ENCODE data around the gene UBE2K. TPM values are rescaled to one million over a fixed set of nuclear protein-coding genes. Genes with fewer than 3 reads are reported as not detected.
"Not testable (repeated sequence)": the region's sequence is repeated elsewhere in the genome, so short reads cannot be mapped to it uniquely, and the experiment has no call there.

Gene UBE2K, protein sequence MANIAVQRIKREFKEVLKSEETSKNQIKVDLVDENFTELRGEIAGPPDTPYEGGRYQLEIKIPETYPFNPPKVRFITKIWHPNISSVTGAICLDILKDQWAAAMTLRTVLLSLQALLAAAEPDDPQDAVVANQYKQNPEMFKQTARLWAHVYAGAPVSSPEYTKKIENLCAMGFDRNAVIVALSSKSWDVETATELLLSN
- 29.3 and 33.4 TPM in 2 replicates for total RNA-seq (2014; rRNA removed; shearing (Covaris generic))
- 20.3 and 26.2 TPM in 2 replicates for polyA plus RNA-seq (2014; cell fraction: nucleus; rRNA removed)

DNA sequence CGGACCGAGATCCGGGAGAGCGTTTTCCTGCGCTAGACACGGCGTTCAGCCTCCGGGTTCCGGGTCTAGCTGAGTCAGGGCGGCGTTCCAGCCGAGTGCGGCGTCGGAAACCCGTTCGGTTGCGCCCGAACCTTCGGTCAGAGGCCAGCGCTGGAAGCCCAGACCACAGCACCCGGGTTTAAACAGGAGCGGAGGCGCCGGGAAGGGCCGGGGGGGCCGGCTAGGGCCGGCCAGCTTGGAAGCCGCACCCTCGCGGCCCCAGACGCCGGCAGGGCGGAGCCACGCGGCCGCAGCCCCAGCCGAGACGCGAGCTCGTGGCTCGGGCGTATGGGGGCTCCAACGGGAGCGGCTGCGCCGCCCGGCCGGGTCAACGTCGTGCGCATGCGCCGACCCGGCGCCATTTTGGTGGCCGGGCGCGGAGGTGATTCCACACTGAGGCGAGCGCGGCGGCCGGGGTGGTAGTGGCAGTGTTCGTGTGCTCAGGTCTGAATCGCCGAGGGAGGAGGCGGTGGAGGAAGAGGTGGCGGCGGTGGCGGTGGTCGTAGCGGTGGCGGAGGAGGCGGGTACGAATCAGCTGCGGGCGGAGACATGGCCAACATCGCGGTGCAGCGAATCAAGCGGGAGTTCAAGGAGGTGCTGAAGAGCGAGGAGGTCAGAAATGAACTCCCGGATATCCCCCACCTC lies at the start of gene UBE2K:
Gene UBE2K (plus strand): TSS at position 397 of the 684 bp plus-strand sequence. CDS start 192 bp downstream, at position 589.
- DNase-seq (ENCODE audit: extremely low read depth, low read depth), result peak; percentile 82

DNA sequence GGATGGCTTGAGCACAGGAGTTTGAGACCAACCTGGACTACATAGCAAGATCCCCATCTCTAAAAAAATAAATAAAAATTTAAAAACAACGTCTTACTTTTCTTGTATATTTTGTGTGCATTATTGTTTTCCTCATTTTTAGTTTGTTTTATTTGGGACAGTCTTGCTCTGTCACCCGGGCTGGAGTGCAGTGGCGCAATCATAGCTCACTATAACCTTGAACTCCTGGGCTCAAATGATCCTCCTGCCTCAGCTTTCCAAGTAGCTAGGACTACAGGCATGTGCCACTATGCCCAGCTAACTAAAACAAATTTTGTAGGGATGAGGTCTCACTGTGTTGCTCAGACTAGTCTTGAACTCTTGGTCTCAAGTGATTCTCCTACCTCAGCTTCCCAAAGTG lies 49.7 kb upstream of the UBE2K start:
- DNase-seq (ENCODE audit: extremely low read depth, low read depth), result no peak

DNA sequence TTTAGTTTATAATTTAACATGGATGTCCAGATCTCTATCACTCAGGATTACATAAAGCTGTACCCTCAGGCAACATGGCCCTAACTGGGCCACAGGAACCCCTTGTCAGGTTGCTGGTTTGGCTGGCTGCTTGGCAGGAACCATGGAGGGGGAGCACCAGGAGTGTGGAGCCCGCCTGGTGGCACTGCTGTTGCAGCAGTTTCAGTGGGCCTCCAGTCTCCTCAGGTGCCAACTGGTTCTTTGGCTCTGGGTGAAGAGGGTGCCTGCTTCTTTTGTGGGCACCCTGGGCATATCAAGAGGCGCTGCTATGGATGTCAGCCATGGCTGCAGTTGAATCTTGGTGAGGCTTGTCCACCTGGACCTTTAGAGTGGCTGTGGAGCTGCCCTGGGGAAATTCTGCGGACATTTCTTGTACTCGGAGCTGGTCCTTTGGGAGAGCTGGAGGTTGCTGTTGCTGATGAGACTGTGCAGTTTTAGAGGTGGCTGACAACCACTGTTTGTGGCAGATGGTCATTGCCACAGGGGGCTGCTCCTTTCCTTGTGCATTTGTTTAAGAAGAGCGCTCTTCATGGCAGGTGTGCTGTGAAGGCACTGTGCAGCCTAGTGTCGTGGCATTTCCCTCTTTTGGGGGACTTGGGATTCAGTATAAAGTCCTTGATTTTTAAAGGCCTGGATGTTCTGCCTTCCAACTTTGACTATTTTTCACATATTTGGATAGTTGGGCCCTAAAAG lies 48.9 kb upstream of the UBE2K start:
- no peak for DNase-seq (ENCODE audit: extremely low read depth, low read depth)

DNA sequence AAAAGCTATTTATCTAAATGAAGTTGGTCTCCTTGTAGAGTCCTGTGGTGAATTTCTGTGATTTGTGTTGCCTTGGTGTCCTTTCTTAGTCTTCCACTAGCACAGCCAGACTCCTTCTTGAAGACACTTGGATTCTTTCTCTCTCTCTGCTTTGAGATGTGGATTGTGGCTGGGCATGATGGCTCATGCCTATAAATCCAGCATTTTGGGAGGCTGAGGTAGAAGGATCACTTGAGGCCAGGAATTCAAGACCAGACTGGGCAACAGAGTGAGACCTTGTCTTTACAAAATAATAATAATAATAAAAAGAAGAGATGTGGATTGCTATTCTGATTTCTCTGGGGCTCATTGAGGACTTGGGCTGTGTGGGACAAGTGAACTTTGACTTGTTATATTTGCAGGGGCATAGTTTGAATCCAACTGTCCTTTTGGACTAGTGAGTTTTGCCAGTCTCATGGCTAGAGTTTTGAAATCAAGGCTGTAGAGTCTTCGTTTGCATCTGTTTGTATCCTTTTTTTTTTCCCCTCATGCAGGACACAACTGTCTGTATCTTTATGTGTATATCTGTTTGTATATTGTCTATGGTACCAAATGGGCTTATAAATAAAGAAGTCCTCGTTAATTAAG lies 48.2 kb upstream of the UBE2K start:
- DNase-seq (ENCODE audit: extremely low read depth, low read depth), result no peak

DNA sequence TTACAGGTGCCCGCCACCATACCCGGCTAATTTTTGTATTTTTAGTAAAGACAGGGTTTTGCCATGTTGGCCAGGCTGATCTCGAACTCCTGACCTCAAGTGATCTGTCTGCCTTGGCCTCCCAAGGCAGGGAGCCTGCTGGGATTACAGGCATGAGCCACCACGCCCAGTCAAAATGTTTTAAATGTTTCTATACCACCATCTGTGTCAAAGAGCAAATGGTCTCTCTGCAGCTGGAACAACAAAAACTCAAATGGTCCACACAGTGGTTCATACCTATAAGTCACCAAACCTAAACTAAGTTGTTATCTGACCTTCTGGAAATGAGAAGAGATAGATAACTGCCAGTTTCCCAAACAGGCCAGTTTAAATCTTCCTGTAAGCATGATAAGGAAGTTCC lies 46.4 kb upstream of the UBE2K start:
- DNase-seq (ENCODE audit: extremely low read depth, low read depth), result not testable (repeated sequence)

DNA sequence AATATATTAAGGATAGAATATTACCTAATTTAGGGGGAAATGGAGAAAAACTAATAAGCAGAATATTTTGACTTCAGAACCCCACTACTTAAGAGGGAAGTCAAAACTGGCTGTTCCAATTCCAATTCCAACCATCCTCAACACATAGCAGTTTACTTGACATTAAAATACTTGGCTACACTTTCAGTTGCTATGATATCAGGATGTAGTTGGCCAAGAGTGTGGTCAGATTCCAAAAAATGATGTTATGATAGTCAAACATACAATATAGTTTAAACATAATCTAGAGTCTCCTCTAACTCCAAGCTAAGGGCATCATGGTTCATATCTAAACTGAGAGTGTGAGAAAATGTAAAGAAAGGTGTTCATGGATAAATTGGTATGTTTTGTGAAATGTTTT lies 42.7 kb upstream of the UBE2K start:
- DNase-seq (ENCODE audit: extremely low read depth, low read depth), result no peak

DNA sequence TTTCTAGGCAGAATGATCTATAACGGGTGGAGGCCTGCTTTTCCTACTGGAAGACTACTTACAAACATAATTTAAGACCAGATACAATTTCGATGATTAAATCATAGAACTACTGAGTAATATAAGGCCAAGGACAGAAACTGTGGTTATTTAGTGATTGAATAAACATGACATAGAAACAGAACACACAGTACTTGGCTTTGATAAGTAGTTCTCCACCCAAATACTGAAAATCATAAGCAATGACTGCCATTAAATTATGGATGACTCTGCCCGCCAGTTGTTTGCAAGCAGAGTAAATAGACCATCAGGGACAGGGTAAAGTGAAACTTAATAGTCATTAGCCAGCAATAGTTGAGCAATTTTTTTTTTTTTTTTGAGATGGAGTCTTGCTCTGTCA lies 42.1 kb upstream of the UBE2K start:
- no peak for DNase-seq (ENCODE audit: extremely low read depth, low read depth)

DNA sequence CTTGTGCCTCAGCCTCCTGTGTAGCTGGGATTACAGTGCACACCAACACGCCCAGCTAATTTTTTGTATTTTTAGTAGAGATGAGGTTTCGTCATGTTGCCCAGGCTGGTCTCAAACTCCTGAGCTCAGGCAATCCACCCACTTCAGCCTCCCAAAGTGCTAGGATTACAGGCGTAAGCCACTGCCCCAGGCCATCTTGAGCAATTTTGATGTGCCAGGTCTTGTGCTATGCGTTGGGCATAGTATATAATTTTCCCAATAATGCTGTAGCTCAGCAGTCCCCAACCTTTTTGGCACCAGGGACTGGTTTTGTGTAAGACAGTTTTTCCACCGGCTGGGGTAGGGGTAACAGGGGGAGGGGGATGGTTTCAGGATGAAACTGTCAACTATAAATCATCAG lies 41.3 kb upstream of the UBE2K start:
- not testable (repeated sequence) for DNase-seq (ENCODE audit: extremely low read depth, low read depth)

DNA sequence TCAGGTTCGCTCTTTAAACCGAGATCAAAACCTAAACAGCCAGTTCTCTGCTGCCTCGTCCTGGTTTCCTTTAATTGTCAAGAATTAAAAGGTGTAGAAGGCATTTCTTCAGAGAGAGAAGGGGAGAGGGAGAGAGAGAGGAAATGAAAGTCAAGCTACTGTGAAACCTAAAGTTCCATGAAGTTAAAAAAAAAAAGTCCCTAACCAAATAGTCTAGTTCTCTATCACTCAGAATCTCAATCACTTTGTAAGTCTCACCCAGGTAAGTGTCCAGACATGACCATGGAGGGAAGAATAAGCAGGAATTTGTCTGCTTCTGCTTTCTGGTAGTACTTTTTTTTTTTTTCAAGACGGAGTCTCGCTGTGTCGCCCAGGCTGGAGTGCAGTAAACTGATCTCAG lies 40.5 kb upstream of the UBE2K start:
- DNase-seq (ENCODE audit: extremely low read depth, low read depth), result no peak

DNA sequence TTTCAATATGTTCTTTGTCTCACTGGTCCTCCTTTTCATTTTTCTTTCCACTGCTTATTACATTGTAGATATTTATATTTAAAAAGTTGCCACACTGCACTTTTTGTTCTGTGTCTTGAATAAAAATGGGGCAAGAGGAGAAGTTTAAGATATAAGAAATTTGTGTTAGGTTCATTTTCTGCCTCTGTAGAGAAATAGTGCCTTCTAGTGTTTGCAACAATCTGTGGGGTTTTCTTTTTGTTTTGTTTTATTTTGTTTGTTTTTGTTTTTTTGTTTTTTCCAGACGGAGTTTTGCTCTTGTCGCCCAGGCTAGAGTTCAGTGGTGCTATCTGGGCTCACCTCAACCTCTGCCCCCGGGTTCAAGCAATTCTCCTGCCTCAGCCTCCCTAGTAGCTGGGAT lies 39.2 kb upstream of the UBE2K start:
- no peak for DNase-seq (ENCODE audit: extremely low read depth, low read depth)

DNA sequence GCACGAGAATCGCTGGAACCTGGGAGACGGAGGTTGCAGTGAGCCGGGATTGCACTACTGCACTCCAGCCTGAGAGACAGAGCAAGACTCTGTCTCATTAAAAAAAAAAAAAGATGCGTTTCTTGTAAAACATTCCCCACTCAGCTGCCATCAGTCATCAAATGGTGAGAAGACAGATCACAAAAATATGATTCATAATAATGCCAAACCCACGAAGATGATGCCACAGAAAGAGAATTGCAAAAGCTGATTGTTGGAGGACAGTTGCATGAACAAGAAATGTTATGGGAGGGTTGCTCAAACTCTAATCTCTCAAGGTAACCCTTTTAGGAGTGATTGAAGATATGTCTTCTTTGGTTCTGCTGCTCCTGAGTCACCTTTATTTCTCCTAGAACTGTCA lies 37.9 kb upstream of the UBE2K start:
- no peak for DNase-seq (ENCODE audit: extremely low read depth, low read depth)

DNA sequence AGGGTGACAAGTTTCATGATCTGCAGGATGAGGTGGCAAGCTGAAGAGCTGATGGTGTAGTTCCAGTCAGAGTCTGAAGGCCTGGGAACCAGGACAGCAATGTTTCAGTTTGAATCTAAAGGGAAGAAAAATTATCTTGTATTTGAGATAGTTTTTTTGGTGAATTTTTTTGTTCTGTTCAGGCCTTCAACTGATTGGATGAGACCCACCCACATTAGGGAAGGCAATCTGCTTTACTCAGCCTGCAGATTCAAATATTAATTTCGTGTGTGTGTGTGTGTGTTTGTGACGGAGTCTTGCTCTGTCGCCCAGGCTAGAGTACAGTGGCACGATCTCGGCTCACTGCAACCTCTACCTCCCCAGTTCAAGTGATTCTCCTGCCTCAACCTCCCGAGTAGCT lies 37.2 kb upstream of the UBE2K start:
- DNase-seq (ENCODE audit: extremely low read depth, low read depth), result no peak

DNA sequence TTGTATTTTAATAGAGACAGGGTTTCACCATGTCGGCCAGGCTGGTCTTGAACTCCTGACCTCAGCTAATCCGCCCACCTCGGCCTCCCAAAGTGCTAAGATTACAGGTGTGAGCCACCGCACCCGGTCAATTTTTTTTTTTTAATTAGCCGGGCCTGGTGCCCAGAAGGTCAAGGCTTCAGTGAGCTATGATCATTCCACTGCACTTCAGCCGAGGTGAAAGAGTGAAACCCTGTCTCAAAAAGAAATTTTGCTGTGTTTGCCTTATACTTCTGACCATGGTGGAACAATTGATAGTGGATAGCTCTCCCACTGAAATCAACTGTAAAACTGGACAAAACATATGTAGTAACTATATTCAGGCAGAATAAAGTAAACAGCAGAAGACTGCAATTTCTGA lies 35.3 kb upstream of the UBE2K start:
- no peak for DNase-seq (ENCODE audit: extremely low read depth, low read depth)

DNA sequence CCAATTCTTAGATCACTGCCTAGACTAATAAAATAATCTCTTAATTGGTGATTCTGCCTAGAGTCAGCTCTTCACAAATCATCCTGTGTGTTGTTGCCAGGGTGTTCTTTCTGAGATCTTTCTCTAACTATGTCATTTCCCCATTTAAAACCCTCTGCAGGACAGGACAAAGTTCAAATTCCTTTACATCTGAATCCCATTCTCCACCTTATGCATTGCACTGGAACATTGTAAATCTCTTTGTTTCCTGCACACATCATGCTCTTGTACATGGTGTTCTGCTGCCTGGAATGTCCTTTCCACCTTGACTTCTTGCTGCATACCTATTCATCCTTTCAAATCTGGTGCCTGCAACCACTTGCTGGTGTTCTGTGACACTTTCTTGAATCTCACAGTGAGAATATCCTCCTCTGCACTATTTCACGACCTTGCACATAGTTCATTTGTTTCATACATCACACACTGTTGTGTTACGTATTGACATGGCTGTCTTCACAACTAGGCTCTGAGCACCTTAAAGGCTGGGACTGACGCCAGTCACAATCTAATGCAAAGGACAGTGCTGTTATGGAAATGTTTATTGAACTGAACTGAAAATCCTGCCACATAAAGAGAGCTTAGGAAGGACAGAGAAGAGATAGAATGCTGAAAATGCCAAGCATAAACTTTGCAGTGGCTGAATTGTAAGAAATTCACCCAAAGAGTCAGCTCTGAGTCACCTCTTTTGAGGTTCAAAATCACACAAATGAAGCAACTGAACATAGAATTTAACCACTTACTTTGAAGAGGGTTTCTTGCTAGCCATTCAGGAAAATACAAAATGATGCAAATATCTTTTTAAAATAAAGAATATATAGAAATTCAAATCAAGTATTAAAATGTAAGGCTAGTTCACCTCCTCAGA lies 32.9 kb upstream of the UBE2K start:
- DNase-seq (ENCODE audit: extremely low read depth, low read depth), result peak; percentile 18

DNA sequence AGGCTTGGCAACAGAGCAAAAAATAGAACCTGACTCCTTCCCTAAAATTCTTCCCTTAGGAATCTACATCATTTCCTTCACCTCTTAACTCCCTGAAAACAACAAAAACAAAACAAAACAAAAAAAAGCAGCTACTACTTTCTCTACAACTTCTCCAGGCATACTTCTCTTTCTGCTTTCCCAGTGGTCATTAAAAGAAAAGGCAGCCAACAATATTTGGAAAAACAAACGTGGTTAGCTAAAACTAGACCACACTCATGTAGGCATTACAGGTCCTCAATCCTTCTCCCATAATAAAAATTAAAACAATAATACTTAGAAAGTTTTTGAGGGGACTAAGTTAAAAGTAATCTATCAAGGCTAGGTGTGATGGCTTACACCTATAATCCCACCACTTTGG lies 30.2 kb upstream of the UBE2K start:
- no peak for DNase-seq (ENCODE audit: extremely low read depth, low read depth)

DNA sequence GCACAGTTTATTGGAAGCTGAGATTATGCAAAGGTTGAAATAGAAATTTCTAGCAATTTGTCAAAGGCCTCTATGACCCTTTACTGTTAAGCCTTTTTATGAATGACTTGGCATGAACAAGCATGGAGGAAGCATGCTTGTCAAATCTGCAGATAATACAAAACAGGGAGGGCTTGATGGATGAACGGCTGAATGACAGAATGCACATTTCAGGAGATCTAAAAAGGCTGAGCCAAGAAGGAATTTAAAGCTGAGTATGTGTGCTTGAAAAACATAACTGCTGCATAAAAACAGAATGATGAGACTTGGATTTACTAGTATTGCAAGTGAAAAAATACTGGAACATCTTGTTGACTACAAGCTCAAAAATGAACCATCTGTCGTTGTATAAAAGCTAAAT lies 29.0 kb upstream of the UBE2K start:
- no peak for DNase-seq (ENCODE audit: extremely low read depth, low read depth)

DNA sequence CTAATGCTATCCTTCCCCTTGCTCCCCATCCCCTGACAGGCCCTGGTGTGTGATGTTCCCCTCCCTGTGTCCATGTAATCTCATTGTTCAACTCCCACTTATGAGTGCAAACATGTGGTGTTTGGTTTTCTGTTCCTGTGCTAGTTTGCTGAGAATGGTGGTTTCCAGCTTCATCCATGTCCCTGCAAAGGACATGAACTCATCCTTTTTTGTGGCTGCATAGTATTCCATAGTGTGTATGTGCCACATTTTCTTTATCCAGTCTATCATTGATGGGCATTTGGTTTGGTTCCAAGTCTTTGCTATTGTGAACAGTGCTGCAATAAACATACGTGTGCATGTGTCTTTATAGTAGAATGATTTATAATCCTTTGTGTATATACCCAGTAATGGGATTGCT lies 27.6 kb upstream of the UBE2K start:
- not testable (repeated sequence) for DNase-seq (ENCODE audit: extremely low read depth, low read depth)

DNA sequence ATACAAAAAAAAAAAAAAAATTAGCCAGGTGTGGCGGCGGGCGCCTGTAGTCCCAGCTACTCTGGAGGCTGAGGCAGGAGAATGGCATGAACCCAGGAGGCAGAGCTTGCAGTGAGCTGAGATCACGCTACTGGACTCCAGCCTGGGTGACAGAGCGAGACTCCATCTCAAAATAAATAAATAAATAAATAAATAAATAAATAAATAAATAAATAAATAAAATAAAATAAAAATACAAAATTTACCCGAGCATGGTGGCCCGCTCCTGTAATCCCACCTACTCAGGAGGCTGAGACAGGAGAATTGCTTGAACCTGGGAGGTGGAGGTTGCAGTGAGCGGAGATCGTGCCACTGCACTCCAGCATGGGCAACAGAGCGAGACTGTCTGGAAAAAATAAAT lies 22.3 kb upstream of the UBE2K start:
- not testable (repeated sequence) for DNase-seq (ENCODE audit: extremely low read depth, low read depth)

DNA sequence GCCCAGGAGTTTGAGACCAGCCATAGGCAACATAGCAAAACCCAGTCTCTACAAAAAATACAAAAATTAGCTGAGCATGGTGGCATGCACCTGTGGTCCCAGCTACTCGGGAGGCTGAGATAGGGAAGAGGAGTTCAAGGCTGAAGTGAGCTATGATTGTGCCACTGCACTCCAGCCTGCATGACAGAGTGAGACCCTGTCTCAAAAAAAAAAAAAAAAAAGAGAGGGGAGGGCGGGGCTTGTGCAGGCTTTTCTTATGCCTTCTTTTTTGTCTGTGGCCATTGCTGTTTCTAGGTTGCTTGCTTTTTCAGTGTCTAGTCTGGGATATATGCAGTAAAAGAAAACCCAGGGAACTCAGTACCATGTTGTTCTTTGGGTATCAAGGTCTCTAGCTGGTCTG lies 16.9 kb upstream of the UBE2K start:
- DNase-seq (ENCODE audit: extremely low read depth, low read depth), result not testable (repeated sequence)

DNA sequence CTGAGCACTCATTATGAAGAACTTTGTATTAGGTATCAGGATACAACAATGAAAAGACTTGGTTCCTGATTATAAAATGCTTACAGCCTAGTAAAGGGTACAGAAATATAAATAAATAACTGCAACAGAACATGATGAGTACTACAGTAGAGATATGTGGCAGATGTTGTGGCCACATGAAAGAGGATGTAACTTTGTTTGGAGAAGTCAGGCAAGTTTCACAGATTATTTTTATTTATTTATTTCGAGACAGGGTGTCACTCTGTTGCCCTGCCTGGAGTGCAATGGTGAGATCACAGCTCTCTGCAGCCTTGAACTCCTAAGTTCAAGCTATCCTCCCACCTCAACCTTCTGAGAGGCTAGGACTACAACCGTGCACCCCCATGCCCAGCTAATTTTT lies 15.8 kb upstream of the UBE2K start:
- DNase-seq (ENCODE audit: extremely low read depth, low read depth), result no peak
